ENCODE results near the gene SUGP2.
"Not testable (repeated sequence)": the region's sequence is repeated elsewhere in the genome, so short reads cannot be mapped to it uniquely, and the experiment has no call there.

SUGP2 gene

GRCh38 chr19:18987456-18987855, 45.9 kb downstream of the SUGP2 start:
- no peak for DNase-seq

- no peak for DNase-seq
Observed at GRCh38 chr19:18985257-18985656, 48.1 kb downstream of the SUGP2 start.

- DNase-seq: no peak
Observed at GRCh38 chr19:18984251-18984650, 49.1 kb downstream of the SUGP2 start.

- DNase-seq: no peak
Observed at GRCh38 chr19:18982669-18983068, 50.6 kb downstream of the SUGP2 start.

- DNase-seq: no peak
Observed at GRCh38 chr19:18980432-18981020, 52.8 kb downstream of the SUGP2 start.

GRCh38 chr19:18978616-18979015, 54.7 kb downstream of the SUGP2 start:
- no peak for DNase-seq

GRCh38 chr19:18975869-18976268, 57.4 kb downstream of the SUGP2 start:
- no peak for DNase-seq

- no peak for DNase-seq
Observed at GRCh38 chr19:18975011-18975410, 58.3 kb downstream of the SUGP2 start.

- DNase-seq: no peak
Observed at GRCh38 chr19:18972851-18973250, 60.5 kb downstream of the SUGP2 start.

- no peak for DNase-seq
Observed at GRCh38 chr19:18972301-18972811, 61.0 kb downstream of the SUGP2 start.

- DNase-seq: no peak
Observed at GRCh38 chr19:18969931-18970659, 63.2 kb downstream of the SUGP2 start.

GRCh38 chr19:18967358-18968146, 65.8 kb downstream of the SUGP2 start:
- DNase-seq: no peak

- no peak for DNase-seq
Observed at GRCh38 chr19:18966307-18966706, 67.0 kb downstream of the SUGP2 start.

- DNase-seq: no peak
Observed at GRCh38 chr19:18964121-18964520, 69.2 kb downstream of the SUGP2 start.

- DNase-seq: peak; percentile 71
Observed at GRCh38 chr19:18961767-18962620, 71.3 kb downstream of the SUGP2 start.

- DNase-seq: no peak
Observed at GRCh38 chr19:18960370-18960769, 72.9 kb downstream of the SUGP2 start.

- DNase-seq: no peak
Observed at GRCh38 chr19:18955042-18955441, 78.3 kb downstream of the SUGP2 start.

GRCh38 chr19:18954094-18954493, 79.2 kb downstream of the SUGP2 start:
- no peak for DNase-seq

- not testable (repeated sequence) for DNase-seq
Observed at GRCh38 chr19:18952364-18953003, 80.8 kb downstream of the SUGP2 start.

- DNase-seq: no peak
Observed at GRCh38 chr19:18951721-18952281, 81.5 kb downstream of the SUGP2 start.

GRCh38 chr19:18949858-18950257, 83.5 kb downstream of the SUGP2 start:
- DNase-seq: no peak

- DNase-seq: no peak
Observed at GRCh38 chr19:18948976-18949356, 84.4 kb downstream of the SUGP2 start.
